Subcutaneous adipose tissue (tissue), 4 donors: ENCODE data around the gene NHS. TPM values are rescaled to one million over a fixed set of nuclear protein-coding genes. Genes with fewer than 3 reads are reported as not detected.

Source experiments
- CTCF ChIP-seq: fragments of 450-650 bp; IDR thresholded peaks from one replicate; pipeline ENCODE4 v1.5.1; 2016; ENCODE audit warnings: low read depth, mild to moderate bottlenecking, control low read depth, antibody characterized with exemption, moderate library complexity
- total RNA-seq, 4 donors: library from RNA; depleted of rRNA; stranded (reverse); fragments of >200 nt; gene quantifications; one replicate each; pipeline ENCODE4 v1.1.0, GENCODE V29; 2016

NHS gene
- total RNA-seq, 4 donors from 2014 or later, result 5.8 to 17.4 (median 9.5) TPM

GRCh38 chrX:17602245-17602644 is 227.2 kb downstream of the NHS start:
- no peak for TF ChIP-seq CTCF

GRCh38 chrX:17603196-17603595 is 228.2 kb downstream of the NHS start:
- TF ChIP-seq CTCF, result no peak

GRCh38 chrX:17605676-17606075 is 230.7 kb downstream of the NHS start:
- TF ChIP-seq CTCF, result no peak

- TF ChIP-seq CTCF, result no peak
Observed at GRCh38 chrX:17606231-17606630, 231.2 kb downstream of the NHS start.

- no peak for TF ChIP-seq CTCF
Observed at GRCh38 chrX:17608888-17609287, 233.9 kb downstream of the NHS start.

- no peak for TF ChIP-seq CTCF
Observed at GRCh38 chrX:17610788-17611187, 235.8 kb downstream of the NHS start.

- TF ChIP-seq CTCF, result no peak
Observed at GRCh38 chrX:17613979-17614588, 239.1 kb downstream of the NHS start.
